ENCODE measurements around the gene DUSP15.

The DUSP15 gene

DNA sequence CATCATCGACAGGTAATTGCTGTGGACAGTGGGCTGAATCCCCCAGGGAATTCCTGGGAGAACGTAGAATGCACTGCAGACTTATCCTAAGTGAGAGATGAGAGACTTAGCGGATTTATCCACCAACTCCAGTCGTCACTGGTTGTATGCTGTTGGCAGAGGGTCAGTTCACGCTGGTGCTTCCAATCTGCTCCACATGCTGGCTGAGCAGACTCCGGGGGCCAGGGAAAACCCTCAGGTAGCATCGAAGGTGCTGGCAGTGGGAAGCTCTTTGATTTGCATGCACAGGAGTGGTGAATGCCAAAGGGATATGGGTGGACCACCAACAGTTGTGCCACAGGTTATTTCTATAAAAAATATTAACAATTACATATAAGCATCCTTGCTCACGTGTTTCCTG, 20.3 kb upstream of the DUSP15 start:
- peak in 1 of 2 experiments; percentile 27 for DNase-seq

DNA sequence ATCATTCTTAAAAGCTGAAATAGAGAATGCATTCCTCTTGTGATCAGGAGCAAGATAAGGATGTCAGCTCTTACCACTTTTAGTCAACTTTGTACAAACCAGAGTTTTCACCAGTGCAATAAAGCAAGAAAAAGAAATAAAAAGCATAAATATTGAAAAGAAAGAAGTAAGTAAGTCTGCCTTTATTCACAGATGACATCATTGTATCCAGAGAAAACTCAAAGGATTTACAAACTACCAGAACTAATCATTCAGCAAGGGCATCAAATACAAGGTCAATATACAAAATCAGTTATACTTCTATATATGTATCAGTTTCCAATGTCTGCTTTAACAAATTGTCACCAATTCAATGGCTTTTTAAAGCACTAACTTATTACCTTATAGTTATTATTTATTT, 13.5 kb upstream of the DUSP15 start:
- no peak for DNase-seq

DNA sequence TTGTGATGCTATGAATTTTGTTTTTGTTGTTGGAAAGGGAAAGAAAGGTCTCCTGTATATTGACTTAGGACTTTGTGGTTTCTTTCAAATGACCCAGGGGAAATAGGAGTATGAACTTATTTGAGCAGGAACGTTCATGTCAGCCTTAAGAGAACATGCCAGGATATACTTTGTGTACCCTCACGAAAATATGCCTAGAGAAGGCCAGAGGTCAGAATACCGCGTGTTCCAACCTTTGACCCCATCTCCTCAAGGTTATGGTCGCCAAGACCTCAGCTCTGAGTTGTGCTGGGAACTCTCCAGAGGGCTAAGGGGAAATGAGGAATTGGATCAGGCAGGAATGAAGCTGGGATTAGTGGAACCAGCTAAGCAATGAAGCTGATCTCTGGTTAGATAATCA, 11.6 kb upstream of the DUSP15 start:
- DNase-seq: no peak

DNA sequence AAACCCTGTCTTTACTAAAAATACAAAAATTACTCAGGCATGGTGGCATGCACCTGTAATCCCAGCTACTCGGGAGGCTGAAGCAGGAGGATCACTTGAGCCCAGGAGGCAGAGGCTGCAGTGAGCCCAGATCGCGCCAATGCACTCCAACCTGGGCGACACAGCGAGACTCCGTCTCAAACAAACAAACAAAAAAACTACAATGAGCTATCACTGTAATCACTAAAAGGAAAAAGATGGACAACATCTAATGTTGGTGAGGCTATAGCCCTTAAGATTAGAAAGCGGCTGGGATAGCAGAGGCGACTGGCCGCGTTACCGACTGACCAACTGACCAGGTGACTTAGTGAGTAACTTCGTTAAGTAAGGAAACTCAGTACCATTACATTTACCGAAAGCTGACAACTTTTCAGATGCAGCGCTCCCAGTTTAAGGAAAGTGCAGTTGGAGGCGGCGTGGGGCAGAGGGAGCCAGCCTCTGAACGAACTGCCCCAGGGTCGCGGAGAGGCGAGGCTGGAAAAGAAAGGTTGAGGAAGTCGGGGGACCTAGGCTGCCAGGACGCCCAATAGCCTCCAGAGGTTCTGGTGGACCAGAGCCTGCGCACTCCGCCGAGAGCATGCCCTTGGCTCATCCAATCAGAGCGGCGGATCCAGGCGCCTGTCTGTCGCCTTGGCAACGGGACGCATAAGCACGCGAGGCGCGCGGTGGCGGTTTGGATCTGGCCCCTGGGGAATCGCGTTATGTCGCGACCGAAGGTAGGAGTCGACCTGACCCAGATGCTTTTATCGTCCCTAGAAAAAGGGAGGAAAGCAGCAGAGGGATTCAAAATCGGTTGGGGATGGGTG, 9.0 kb upstream of the DUSP15 start:
- peak; percentile 96 to 99 for DNase-seq

DNA sequence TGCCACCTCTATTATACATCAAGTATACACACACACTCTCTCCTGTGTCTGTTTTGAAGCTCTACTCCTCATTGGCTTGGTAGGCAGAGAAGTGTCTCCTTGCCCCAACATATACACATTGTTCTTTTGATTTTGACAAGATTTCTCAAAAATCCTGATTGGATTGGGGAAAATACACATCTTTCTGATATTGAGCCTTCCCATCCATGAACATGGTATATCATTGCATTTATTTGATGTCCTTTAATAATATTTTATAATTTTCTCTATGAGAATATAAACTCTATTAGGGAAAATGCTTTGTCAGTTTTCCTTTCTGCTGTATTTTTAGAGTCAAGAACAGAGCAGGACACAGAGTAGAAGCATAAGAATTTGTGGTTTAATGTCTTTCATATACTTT, 7.4 kb upstream of the DUSP15 start:
- no peak for DNase-seq

DNA sequence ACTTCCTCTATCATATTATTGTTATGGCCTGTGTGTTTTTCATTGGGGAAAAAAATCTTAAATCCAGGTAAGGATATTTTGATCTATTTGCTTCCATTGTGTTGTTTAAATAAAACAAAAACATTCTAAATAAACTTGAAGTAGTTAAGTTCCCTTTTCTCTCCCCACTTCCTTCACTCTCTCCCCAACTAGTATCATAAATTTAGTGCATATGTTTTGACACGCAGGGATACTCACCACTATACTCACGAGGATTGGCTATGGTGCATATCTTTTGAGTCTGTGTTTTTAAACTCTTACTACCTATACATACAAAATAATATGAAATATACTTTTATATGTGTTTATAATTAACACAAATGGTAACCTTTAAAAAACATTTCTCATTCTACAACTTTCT, 5.3 kb upstream of the DUSP15 start:
- DNase-seq: no peak

DNA sequence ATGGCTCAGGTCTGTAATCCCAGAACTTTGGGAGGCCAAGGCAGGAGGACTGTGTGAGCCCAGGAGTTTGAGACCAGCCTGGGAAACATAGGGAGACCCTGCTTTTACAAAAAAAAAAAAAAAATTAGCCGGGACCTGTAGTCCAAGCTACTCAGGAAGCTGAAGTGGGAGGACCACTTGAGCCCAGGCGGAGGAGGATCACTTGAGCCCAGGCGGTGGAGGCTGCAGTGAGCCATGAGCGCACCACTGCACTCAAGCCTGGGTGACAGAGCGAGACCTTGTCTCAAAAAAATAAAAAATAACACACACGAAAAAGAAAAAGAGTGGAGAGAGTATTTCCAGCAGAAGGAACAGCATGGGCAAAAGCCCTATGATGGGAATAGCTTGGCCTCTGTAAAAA, 2.1 kb upstream of the DUSP15 start:
- DNase-seq: no peak

DNA sequence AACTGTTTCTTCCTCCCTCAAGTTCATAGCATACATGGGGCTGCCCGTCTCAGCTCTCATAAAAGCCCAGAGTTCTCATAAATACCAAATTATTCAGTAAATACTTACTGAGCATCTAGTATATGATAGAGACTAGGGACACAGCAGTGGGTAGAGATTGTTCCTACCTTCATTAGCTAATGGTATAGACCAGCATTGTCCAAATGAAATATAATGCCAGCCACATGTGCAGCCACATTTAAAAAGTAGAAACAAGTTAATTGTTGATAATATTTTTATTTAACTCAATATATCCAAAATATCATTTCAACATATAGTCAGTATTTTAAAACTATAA, 1.3 kb upstream of the DUSP15 start:
- no peak for DNase-seq

DNA sequence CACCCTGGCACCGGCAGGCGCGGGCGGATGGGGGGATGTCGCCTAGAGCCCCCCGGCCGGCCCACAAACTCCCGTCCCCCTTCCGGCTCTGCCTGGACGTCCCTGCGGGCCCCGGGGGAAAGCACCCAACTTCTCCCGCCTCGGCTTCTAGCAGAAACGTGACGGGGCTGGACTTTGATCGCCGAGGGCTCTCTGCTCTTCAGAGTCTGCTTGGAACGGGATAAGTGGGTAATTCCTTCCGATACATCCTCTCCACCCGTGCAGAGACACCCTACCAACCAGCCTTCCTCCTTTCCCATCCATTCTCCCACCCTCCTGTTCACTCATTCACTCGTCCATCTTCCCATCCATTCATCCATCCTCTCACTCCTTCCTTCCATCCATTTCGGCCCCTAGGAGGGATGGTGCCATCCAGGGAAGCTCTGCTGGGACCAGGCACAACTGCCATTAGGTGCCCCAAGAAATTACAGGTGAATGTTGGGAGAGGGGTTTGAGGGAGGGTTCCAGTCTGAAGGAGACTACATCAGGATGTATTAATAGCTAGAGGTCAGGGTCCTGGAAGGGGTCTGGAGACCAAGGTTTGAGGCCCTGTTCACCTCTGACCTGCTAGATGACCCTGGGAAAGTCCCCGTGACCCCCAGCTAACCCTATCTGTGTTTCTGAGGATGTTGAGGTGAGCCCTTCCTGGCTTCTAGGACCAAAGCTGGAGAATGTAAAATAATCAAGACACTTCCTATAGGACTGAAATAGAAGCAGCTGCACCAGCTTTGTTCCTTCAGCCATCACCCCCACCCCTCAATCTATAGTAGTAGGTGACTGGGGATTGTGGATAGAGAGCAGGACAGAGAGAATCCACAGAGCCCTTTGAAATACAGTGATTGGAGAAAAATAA, 645 bp upstream of the DUSP15 start:
- peak in 1 of 2 experiments; percentile 65 for DNase-seq

DNA sequence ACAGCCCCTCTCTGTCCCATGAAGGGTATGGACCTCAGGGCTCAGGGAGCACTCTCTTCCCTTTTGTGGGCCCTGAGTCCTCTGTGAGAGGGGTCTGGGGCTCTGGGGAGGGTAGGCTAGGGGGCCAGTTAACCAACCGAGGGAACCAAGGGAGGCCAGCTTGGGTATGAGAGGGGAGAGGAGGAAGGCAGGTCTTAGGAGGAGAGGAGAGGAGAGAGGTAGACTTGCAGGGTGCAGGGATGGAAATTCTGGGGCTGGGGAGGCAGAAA, 720 bp downstream of the DUSP15 start:
- no peak for DNase-seq

DNA sequence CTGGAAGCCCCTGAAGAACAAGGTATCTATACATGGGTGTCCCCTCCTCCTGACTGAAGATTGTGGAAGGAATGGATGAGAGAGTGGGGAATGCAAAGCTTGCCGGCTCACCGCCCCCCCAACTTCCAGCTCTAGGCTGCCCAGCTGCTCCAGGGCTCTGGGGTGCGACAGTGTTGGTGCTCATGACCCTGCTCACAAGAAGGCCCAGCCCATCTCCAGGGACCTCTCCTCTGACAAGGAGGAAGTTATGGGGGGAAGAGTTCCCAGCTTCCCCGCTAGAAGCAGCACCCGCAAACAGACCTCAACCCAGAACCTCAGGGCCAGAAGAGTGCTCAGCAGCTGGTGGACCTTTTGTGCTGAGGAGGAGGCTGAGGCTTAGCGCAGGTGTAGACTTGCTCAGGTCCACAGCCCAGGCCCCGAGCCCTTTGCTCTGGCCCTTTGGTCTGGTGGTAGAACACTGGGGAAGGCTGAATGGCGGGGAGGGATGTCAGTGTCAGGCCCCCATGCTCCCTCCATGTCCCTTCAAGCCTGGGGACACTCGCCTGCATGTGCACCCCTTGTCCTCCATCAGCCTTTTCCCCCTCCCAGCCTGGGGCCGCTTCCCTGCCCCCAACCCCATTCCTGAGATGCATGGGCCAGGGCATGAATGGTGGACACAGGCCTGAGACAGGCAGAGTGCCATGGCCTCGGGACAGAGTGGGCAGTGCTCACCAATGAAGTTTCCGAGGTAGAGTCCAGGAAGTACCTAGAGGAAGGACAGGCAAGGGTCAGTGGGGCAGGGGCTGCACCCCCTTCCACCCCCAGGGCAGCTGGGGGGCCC, 1.3 kb downstream of the DUSP15 start:
- no peak for DNase-seq

DNA sequence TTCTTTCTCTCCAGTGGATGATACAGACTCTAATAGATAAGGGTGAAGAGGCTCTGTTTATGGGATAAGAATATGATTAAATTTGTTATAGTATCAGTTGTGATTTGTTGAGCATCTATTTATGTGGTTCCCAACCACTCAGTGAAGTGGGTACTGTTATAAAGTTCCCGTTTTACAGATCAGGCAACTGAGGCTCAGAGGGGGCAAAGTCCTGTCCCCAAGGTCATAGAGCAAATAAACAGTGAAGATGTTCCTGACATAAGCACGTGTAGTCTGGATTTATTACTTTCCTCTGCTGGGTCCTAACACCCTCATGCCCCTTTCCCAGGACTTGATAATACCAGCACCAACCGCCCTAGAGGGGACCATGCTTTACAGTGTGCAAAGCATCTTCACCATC, 4.1 kb downstream of the DUSP15 start:
- DNase-seq: no peak

DNA sequence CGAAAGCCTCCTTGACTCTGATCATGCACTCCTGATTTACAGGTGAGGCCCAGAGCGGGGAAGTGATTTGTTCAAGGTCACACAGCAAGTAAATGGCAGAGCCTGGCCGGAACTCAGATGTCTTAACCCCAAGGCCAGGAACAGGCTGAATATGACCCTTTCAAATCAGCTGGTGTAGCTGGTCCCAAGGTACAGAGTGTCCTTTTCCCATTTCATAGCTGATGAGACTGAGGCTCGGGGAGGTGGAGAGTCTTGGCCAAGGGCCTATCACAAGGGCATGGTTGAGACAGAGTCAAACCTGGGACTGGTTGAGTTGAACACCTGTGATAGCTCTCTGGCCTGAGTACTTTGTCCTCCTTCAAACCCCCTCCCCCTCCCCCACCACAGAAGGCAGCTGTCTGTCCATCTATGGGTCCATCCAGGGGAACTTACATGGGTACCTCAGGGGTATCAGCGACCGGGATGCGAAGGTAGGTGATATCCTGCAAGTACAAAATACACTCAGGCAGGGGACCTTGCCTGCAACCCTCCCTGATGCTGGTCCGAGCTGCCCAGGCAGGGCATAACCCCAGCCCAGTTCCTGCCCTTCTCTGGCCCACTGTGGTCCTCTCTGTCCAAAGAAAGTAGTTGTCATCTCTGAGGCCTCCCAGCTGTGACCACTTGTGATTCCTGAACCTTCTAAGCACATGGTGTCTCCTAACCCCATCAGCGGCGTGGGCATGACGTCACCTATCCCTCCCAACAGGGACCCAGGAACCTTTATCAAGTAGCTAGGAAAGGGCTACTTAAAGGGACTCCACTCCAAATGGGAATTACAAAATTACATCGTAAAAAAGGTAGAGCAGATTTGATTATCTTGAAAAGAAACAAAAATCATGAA, 5.6 kb downstream of the DUSP15 start:
- no peak for DNase-seq

DNA sequence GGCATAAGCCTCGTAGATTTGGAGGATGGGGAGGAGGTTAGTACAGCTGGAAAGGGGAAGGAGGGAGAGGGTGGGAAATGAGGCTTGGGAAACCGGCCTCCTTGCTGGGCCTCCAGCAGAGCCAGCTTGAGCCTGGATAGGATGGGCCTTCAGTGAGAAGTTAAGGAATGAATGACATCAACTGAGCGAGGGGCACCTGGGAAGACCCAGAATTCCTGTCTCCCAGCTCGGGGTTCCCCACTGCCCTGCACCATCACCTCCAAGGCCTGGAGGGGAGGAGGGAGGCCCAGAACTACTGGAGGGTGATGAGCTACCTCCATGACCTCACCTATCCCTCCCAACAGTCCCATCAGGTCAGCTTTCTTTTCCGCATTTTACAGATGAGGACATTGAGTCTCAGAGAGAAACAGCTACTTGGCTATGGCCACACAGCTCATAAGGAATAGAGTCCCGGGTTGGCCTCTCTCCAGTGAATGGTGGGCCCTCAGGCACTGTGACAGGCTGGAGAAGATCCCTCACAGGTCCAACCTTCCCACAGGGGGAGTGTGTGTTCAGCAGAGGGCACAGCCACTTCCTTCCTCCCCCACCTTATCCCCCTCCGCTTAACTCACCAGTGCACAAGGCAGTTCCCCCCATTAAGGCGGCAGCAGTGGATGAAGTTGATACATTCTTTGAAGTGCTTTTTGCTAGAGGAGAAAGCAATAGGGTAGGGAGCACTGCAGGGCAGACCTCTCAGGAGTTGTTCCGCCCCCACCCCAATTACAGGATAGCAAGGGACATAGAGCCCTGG, 6.8 kb downstream of the DUSP15 start:
- DNase-seq: no peak

DNA sequence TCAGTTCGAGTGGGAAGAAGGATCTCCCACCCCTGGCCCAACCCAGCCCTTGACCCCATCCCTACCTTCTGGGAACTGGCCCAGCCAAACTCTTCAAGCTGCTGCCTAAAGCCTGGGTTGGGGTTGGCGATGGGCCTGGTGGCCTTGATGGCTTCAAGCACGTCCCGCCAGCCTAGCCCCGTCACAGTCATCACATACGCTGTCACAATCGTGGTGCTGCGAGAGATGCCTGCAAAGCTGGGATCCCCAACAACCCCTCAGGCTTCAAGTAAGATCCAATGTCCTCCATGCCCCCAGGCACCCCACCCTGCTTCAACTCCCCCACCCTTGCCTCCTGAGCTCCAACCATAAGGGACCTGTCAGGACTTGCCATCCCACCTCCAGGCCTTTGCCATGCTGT, 7.8 kb downstream of the DUSP15 start:
- no peak for DNase-seq

DNA sequence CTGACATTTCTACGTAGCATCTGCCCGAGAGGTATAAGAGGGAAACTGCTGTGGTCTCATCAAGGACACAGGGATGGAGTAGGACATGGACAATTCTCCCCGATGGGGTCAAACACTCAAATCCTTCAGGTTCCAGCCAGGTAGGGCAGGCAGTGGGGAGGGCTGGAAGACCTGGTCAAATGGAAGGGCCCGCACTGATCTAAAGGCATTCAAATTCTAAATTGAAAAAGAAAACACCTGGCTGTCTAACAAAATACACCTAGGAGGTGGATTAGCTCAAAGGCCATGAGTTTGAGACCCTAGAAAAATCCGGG, 8.2 kb downstream of the DUSP15 start:
- no peak for DNase-seq

DNA sequence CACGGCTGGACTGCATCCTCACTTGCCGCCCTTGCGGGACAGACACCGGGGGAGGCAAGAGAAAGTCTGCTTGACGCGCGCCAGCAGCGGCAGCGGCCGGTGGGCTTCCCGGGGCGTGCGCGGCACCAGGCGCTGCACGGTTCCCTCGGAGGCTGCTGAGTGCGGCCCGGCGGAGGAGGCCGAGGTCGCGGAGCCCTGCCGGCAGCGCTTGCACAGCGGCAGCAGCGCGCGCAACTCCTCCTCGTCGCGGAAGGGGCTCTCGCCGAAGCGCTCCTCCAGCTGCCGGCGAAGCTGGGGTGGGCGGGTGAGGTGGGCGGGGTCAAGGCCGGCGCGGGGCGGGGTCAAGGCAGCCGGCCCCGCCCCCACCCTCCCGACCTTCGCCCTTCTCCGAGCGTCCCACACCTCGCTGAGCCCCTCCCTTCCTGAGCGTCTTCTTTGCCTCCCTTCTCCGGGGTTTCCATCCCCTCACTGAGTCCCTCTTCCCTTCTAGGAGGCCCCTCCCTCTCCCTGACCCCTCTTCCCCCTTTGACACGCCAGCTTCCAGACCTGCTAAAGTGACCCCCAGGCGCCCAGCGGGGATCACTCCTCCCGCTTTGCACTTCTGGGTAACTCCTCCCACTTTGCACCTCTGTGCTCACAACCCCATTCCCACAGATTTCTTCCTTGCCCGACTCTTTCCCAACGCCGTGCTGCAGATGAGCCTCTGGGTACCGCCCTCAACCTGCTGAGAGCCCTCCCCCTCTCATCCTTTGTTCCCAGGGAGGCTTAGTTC, 8.8 kb downstream of the DUSP15 start:
- peak; percentile 74 to 93 for DNase-seq

DNA sequence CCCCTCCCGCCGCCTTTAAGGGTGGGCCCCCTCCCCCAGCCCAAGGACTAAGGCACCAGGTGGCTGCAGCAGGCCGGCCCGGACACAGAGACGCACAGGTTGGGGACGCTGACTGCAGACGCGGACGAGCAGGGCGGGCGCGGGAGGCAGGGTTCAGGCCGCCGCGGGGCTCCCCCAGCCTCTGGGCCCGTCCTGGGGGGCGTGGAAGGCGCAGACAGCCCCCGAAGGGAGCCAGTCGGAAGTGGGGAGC, 9.3 kb downstream of the DUSP15 start:
- peak; percentile 37 to 68 for DNase-seq

DNA sequence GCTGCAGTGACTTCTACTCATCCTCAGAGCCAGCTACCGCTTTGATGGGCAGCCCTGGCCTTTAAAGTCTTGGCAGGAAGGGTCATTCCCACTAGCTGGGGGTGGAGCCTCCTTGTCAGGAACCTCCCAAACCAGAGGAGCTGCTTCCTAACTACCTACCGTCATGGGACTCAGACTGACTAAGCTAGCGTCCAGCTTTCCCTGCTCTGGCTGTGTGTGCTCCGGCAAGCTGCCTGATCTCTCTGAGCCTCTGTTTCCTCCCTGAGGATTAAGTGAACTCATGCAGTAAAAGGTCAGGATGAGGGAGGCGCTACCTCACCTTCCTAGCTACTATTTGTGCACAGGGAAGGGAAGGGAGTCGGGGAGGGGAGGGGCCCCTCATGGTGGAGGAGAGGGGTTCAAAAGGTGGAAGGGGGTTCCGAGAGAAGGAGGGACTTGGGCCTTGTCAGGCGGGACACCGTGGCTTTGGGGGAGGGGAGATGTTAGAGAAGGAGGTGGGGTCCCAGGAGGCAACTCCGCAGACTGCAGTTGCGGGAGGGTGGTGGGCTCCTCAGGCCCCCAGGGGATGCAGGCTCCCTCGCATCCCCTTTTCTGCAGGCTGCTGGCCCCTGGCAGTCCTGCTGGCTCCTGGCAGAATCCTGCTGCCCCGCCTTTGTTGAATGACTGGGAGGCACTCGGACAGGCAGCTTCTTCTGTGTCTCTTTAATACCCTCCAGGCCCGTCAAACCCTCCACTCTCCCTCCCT, 9.8 kb downstream of the DUSP15 start:
- no peak for DNase-seq

DNA sequence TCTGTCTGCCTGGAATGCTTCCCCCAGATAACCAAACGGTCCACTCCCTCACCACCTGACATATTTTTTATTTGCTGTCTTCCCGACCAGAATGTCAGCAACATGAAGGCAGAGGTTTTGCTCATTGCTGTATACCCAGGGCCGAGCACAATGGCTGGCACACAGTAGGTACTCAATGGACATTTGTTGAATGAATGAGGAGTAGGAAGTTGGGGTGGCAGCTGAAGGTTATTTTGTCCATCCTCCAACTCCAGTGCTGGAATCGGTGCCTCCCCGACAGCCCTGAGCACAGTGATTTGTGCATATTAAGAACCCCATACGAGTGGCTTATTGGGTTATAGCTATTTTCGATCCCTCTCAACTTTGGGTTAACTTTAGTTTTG, 10.3 kb downstream of the DUSP15 start:
- DNase-seq: no peak
